Small intestine (tissue), 16 donors: ENCODE results near the gene EDN1. TPM values are rescaled to one million over a fixed set of nuclear protein-coding genes. Genes with fewer than 3 reads are reported as not detected.

Experiments
- DNase-seq, 2 donors: peaks; one replicate each; pipeline versions ENCODE4 v3.0.0 to v3.0.0-alpha.2; 2013
- FAIRE-seq: peaks from 2 replicates; lab custom pipeline; 2012; peaks lifted over from hg19 to GRCh38; lab: Jason Lieb, UNC
- H3K27ac ChIP-seq, 3 donors: one replicate each; pipeline ENCODE4 v1.5.1; 2013; ENCODE audit warnings: low read length in 2 of 3, mild to moderate bottlenecking in 2 of 3, control low read depth in 1 of 3, inconsistent platforms in 1 of 3, low read depth in 1 of 3, moderate library complexity in 1 of 3
- H3K27me3 ChIP-seq, 3 donors: one replicate each; pipeline ENCODE4 v1.6.1; 2013; ENCODE audit warnings: low read length in 3 of 3, inconsistent platforms in 1 of 3; ENCODE audit not compliant: control insufficient read depth in 3 of 3, insufficient read depth in 3 of 3
- H3K36me3 ChIP-seq, 3 donors: one replicate each; pipeline ENCODE4 v1.6.1; 2013; ENCODE audit warnings: low read length in 3 of 3, inconsistent platforms in 1 of 3, low read depth in 1 of 3, mild to moderate bottlenecking in 1 of 3, moderate library complexity in 1 of 3; ENCODE audit not compliant: control insufficient read depth in 3 of 3, insufficient read depth in 2 of 3
- H3K4me1 ChIP-seq, 3 donors: one replicate each; pipeline ENCODE4 v1.6.1; 2013; ENCODE audit warnings: low read length in 2 of 3, inconsistent platforms in 1 of 3, low read depth in 1 of 3, mild to moderate bottlenecking in 1 of 3, moderate library complexity in 1 of 3; ENCODE audit not compliant: control insufficient read depth in 3 of 3, insufficient read depth in 2 of 3
- H3K4me3 ChIP-seq, 3 donors: one replicate each; pipeline ENCODE4 v1.5.1; 2013; ENCODE audit warnings: low read length in 3 of 3, control low read depth in 1 of 3, inconsistent platforms in 1 of 3, low read depth in 1 of 3, mild to moderate bottlenecking in 1 of 3, moderate library complexity in 1 of 3
- H3K9me3 ChIP-seq, 2 donors: one replicate each; pipeline ENCODE4 v1.6.1; 2013; ENCODE audit warnings: low read depth in 1 of 2, low read length in 1 of 2; ENCODE audit not compliant: control insufficient read depth in 2 of 2, insufficient read depth in 1 of 2
- WGBS, 3 donors: extraction: QIAGEN DNeasy Blood & Tissue Kit; methylation state at CpG; one replicate each; pipeline ENCODE4 v1.1.7; 2013; 5-methylcytosine and 5-hydroxymethylcytosine counted together
- long read RNA-seq, 10 donors: transcript quantifications; one replicate each; lab custom pipeline, GENCODE V29; 2026
- polyA plus RNA-seq, 4 donors: library from polyadenylated mRNA; stranded (reverse) in 3 of 4; unstranded in 1 of 4; fragments of 200-250 nt in 3 of 4; fragments of 120-200 nt in 1 of 4; gene quantifications; one replicate each; pipeline versions ENCODE4 v1.2.1 to v1.2.3, GENCODE V29; 2013
- donor health status: healthy with polysubstance abuse.
- donor health status: control.
- donor health status: control.
- donor health status: Bipolar disorder and iron deficiency.
- donor health status: healthy.

Gene EDN1
- polyA plus RNA-seq: 10 to 100 TPM in 2 of 4 donors, 1 to 10 TPM in 2; 7.3 to 28.5 (median 9.9) TPM
- long read RNA-seq, donor 1, transcript EDN1-201 (5 exons, 2,033 nt): major isoform, 12 of 12 reads
- long read RNA-seq, donor 1, partial matches to known transcripts: 0 of 12 reads
- long read RNA-seq, donor 1, other reads (novel, unspliced or antisense): 0 of 12 reads
- long read RNA-seq, donor 2, transcript EDN1-201 (5 exons, 2,033 nt): major isoform, 5 of 5 reads
- long read RNA-seq, donor 2, partial matches to known transcripts: 0 of 5 reads
- long read RNA-seq, donor 2, other reads (novel, unspliced or antisense): 0 of 5 reads
- long read RNA-seq, donor 3, transcript EDN1-201 (5 exons, 2,033 nt): major isoform, 6 of 6 reads
- long read RNA-seq, donor 3, partial matches to known transcripts: 0 of 6 reads
- long read RNA-seq, donor 3, other reads (novel, unspliced or antisense): 0 of 6 reads
- long read RNA-seq, donor 4: 0 reads
- long read RNA-seq, donor 5, partial matches to known transcripts: 0 of 1 reads
- long read RNA-seq, donor 5, other reads (novel, unspliced or antisense): 0 of 1 reads
- long read RNA-seq, donor 6, partial matches to known transcripts: 0 of 4 reads
- long read RNA-seq, donor 6, other reads (novel, unspliced or antisense): 0 of 4 reads
- long read RNA-seq, donor 7, transcript EDN1-201 (5 exons, 2,033 nt): major isoform, 5 of 5 reads
- long read RNA-seq, donor 7, partial matches to known transcripts: 0 of 5 reads
- long read RNA-seq, donor 7, other reads (novel, unspliced or antisense): 0 of 5 reads
- long read RNA-seq, donor 8, partial matches to known transcripts: 0 of 1 reads
- long read RNA-seq, donor 8, other reads (novel, unspliced or antisense): 0 of 1 reads
- long read RNA-seq, donor 9, partial matches to known transcripts: 0 of 2 reads
- long read RNA-seq, donor 9, other reads (novel, unspliced or antisense): 0 of 2 reads
- long read RNA-seq, donor 10, transcript EDN1-201 (5 exons, 2,033 nt): major isoform, 9 of 9 reads
- long read RNA-seq, donor 10, partial matches to known transcripts: 0 of 9 reads
- long read RNA-seq, donor 10, other reads (novel, unspliced or antisense): 0 of 9 reads

GRCh38 chr6:12289933-12290820 is at the start of gene EDN1:
EDN1 (plus strand) TSS chr6:12290361; CDS start chr6:12290630, 269 bp downstream.
- H3K4me1 ChIP-seq: peaks cover 0 to 46% (median 0%) of the 10 kb centered on the region in 3 donors
- 1 to 2% (median 1%) methylated on average over 37 to 38 of the region's 38 CpGs for WGBS, 3 donors
- DNase-seq: peak; percentile 89 to 94
- H3K27ac ChIP-seq: peak within 1 kb of the TSS; percentile 50 to 93 (median 68)
- FAIRE-seq: no peak
- peak within 1 kb of the TSS; percentile 18 to 74 (median 59) for H3K4me3 ChIP-seq
- H3K36me3 ChIP-seq: peaks cover 0 to 17% (median 2%) of the 10 kb centered on the region in 3 donors
- H3K27me3 ChIP-seq: no peaks in the 10 kb centered on the region
- no peaks in the 10 kb centered on the region for H3K9me3 ChIP-seq

- 36 to 59% (median 45%) methylated on average over 3 of the region's 3 CpGs for WGBS, 3 donors
These were observed 48.5 kb upstream of the EDN1 start for GRCh38 chr6:12241493-12242175.

GRCh38 chr6:12243169-12243568 is 47.0 kb upstream of the EDN1 start:
- 85 to 94% (median 93%) methylated on average over 2 of the region's 2 CpGs for WGBS, 3 donors
- Histone ChIP-seq H3K4me3 (no peak overlapping the region), H3K27ac (no peak overlapping the region), H3K36me3 (peaks cover 0 to 3% (median 0%) of the 10 kb centered on the region in 3 donors), H3K27me3 (no peaks in the 10 kb centered on the region), H3K9me3 (no peaks in the 10 kb centered on the region), H3K4me1 (peaks cover 0 to 40% (median 8%) of the 10 kb centered on the region in 3 donors)
- no peak for DNase-seq
- FAIRE-seq: no peak

More at GRCh38 chr6:12241493-12242175, 48.5 kb upstream of the EDN1 start:
- Histone ChIP-seq H3K4me3 (peak overlapping the region in 1 of 3 donors; percentile 10), H3K4me1 (peaks cover 0 to 35% (median 8%) of the 10 kb centered on the region in 3 donors), H3K27ac (peak overlapping the region in 2 of 3 donors; percentile 41 to 90), H3K9me3 (no peaks in the 10 kb centered on the region), H3K36me3 (no peaks in the 10 kb centered on the region), H3K27me3 (no peaks in the 10 kb centered on the region)
- FAIRE-seq (no peak), DNase-seq (peak; percentile 79 to 83)

GRCh38 chr6:12245360-12245759 is 44.8 kb upstream of the EDN1 start:
- no peak overlapping the region for H3K27ac ChIP-seq
- no peak overlapping the region for H3K4me3 ChIP-seq
- H3K36me3 ChIP-seq: peaks cover 0 to 3% (median 0%) of the 10 kb centered on the region in 3 donors
- no peaks in the 10 kb centered on the region for H3K9me3 ChIP-seq
- FAIRE-seq (no peak), DNase-seq (no peak)
- no peaks in the 10 kb centered on the region for H3K27me3 ChIP-seq
- 67 to 71% (median 67%) methylated on average over 1 of the region's 1 CpG for WGBS, 3 donors
- H3K4me1 ChIP-seq: peaks cover 0 to 53% (median 8%) of the 10 kb centered on the region in 3 donors

- H3K4me1 ChIP-seq: peaks cover 0 to 52% (median 8%) of the 10 kb centered on the region in 3 donors
- H3K36me3 ChIP-seq: peaks cover 0 to 3% (median 0%) of the 10 kb centered on the region in 3 donors
- no peaks in the 10 kb centered on the region for H3K27me3 ChIP-seq
- peak in 1 of 2 donors; percentile 76 for DNase-seq
- H3K27ac ChIP-seq: peak overlapping the region in 2 of 3 donors; percentile 9 to 54
- no peak for FAIRE-seq
- WGBS, 3 donors: 24 to 53% (median 39%) methylated on average over 6 of the region's 6 CpGs
- H3K4me3 ChIP-seq: no peak overlapping the region
- H3K9me3 ChIP-seq: no peaks in the 10 kb centered on the region
These were observed 44.1 kb upstream of the EDN1 start for GRCh38 chr6:12245763-12246718.

GRCh38 chr6:12246900-12247299 is 43.3 kb upstream of the EDN1 start:
- H3K4me3 ChIP-seq: no peak overlapping the region
- no peaks in the 10 kb centered on the region for H3K9me3 ChIP-seq
- DNase-seq (no peak), FAIRE-seq (no peak)
- WGBS, 3 donors: 89 to 100% (median 91%) methylated on average over 2 of the region's 2 CpGs
- H3K27ac ChIP-seq: no peak overlapping the region
- peaks cover 0 to 2% (median 0%) of the 10 kb centered on the region in 3 donors for H3K27me3 ChIP-seq
- peaks cover 0 to 45% (median 6%) of the 10 kb centered on the region in 3 donors for H3K4me1 ChIP-seq
- peaks cover 0 to 3% (median 0%) of the 10 kb centered on the region in 3 donors for H3K36me3 ChIP-seq
